Measurements from ENCODE around the gene SH3TC1. TPM values are rescaled to one million over a fixed set of nuclear protein-coding genes. Genes with fewer than 3 reads are reported as not detected.

The SH3TC1 gene
- total and polyA plus RNA-seq, 10 donors: 23.3 to 157 (median 62.0) TPM

DNA sequence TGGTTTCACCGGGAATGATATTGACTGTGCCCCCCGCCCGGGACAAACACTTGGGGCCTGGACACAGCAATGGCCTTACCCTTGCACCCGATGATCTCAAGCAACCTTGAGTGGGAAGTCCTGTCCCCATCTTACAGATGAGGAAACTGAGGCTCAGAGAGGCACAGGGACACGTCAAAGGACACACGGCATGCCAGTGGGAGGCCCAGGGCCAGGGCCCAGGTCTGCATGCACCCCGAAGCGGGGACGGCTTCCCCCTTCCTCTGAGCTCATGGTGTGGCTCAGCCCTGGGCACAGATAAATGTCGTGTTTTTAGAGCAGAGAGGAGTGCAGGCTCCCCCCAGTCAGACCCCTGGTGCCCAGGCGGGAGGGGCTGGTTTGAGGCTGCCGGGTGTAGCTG is 36.6 kb downstream of the SH3TC1 start:
- no peak overlapping the region for H3K4me3 ChIP-seq

DNA sequence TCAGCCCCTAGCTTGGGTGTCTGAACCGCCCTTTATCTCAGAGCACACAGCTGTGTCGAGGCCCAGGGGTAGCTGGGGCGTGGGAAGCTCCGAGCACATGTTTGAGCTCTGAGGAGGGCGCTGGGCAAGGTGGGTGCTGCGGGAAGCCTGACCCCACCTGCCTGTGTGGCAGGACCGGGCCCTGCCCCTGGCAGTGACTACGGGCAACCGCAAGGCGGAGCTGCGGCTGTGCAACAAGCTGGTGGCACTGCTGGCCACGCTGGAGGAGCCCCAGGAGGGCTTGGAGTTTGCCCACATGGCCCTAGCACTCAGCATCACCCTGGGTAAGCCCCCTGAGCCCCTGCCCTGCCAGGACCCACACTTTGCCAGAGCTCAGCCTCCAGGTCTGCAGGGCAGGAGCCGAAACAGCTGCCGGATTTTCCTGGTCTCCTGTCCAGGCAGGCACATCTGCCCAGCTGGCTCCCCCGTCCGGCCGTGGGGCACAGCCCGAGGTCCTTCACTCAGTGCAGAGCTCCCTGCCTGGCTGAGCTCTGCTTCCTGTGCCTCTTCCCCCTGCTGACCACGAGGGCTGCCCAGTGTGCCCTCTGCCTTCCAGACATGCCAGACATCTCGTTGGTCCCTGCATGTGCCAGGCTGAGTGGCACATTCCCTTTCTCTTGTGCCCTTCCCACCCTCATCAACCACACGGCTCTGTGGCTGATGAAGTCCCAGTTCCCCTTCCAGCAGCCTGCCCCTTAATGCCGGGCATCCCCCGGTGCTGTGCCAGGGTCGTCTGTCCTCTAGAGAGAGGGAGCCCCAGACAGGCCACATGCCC is 37.2 kb downstream of the SH3TC1 start:
- peaks cover 0 to 100% (median 82%) of the 10 kb centered on the region in 6 donors for H3K36me3 ChIP-seq
- H3K4me1 ChIP-seq: peaks cover 0 to 43% (median 20%) of the 10 kb centered on the region in 6 donors
- no peak overlapping the region for H3K27ac ChIP-seq
- DNase-seq: no peak
- H3K9me3 ChIP-seq: no peaks in the 10 kb centered on the region
- 74 to 88% (median 85%) methylated on average over 17 to 24 of the region's 24 CpGs for WGBS, 5 donors
- H3K27me3 ChIP-seq (replicated peaks in 1 of 7): no peaks in the 10 kb centered on the region
- TF ChIP-seq POLR2AphosphoS5 (IDR thresholded peaks at IDR 0.05) (peak in 1 of 3 donors; percentile 15), POLR2A (IDR thresholded peaks at IDR 0.05) (no peak)
- TF ChIP-seq, protein P1, sequence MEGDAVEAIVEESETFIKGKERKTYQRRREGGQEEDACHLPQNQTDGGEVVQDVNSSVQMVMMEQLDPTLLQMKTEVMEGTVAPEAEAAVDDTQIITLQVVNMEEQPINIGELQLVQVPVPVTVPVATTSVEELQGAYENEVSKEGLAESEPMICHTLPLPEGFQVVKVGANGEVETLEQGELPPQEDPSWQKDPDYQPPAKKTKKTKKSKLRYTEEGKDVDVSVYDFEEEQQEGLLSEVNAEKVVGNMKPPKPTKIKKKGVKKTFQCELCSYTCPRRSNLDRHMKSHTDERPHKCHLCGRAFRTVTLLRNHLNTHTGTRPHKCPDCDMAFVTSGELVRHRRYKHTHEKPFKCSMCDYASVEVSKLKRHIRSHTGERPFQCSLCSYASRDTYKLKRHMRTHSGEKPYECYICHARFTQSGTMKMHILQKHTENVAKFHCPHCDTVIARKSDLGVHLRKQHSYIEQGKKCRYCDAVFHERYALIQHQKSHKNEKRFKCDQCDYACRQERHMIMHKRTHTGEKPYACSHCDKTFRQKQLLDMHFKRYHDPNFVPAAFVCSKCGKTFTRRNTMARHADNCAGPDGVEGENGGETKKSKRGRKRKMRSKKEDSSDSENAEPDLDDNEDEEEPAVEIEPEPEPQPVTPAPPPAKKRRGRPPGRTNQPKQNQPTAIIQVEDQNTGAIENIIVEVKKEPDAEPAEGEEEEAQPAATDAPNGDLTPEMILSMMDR (IDR thresholded peaks at IDR 0.05 in 8 of 11, conservative IDR thresholded peaks at IDR 0.05 in 3 of 11): no peak
- H3K4me3 ChIP-seq: no peak overlapping the region
- intact Hi-C loops (cut with DNase I; ENCODE audit: low total_unique reads): no loop called here

More for the DNA sequence above, 36.6 kb downstream of the SH3TC1 start:
- intact Hi-C loops (cut with DNase I; ENCODE audit: low total_unique reads): no loop called here
- Histone ChIP-seq H3K27me3 (replicated peaks in 1 of 7) (no peaks in the 10 kb centered on the region), H3K27ac (no peak overlapping the region), H3K9me3 (no peaks in the 10 kb centered on the region), H3K4me1 (peaks cover 0 to 43% (median 24%) of the 10 kb centered on the region in 6 donors), H3K36me3 (peaks cover 0 to 100% (median 78%) of the 10 kb centered on the region in 6 donors)
- TF ChIP-seq POLR2AphosphoS5 (IDR thresholded peaks at IDR 0.05) (no peak), POLR2A (IDR thresholded peaks at IDR 0.05) (no peak)
- TF ChIP-seq, protein P1 (IDR thresholded peaks at IDR 0.05 in 8 of 11, conservative IDR thresholded peaks at IDR 0.05 in 3 of 11): no peak
- DNase-seq: no peak
- WGBS, 5 donors: 91 to 96% (median 93%) methylated on average over 9 to 12 of the region's 12 CpGs

DNA sequence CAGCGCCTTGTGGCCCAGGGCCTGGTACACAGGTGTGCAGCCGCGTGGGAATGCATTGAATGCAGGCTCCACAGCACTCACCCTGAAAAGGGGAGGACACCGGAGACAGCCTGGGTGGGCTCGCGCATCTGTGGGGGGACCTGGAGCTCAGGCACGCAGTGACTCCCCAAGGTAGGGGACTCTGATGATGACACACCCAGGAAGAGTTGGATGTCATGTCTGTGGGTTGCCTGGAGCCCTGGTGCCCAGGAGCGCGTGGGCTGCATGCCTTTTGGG is 37.8 kb downstream of the SH3TC1 start:
- H3K36me3 ChIP-seq: peaks cover 0 to 100% (median 83%) of the 10 kb centered on the region in 6 donors
- DNase-seq: no peak
- no peaks in the 10 kb centered on the region for H3K9me3 ChIP-seq
- TF ChIP-seq POLR2AphosphoS5 (IDR thresholded peaks at IDR 0.05): no peak
- TF ChIP-seq, protein P1 (IDR thresholded peaks at IDR 0.05 in 8 of 11, conservative IDR thresholded peaks at IDR 0.05 in 3 of 11): no peak
- TF ChIP-seq POLR2A (IDR thresholded peaks at IDR 0.05): no peak
- H3K27ac ChIP-seq: no peak overlapping the region
- intact Hi-C loops (cut with DNase I; ENCODE audit: low total_unique reads): no loop called here
- no peak overlapping the region for H3K4me3 ChIP-seq
- WGBS, 5 donors: 89 to 96% (median 92%) methylated on average over 7 to 9 of the region's 9 CpGs
- H3K4me1 ChIP-seq: peaks cover 2 to 43% (median 18%) of the 10 kb centered on the region in 6 donors
- no peaks in the 10 kb centered on the region for H3K27me3 ChIP-seq (replicated peaks in 1 of 7)

DNA sequence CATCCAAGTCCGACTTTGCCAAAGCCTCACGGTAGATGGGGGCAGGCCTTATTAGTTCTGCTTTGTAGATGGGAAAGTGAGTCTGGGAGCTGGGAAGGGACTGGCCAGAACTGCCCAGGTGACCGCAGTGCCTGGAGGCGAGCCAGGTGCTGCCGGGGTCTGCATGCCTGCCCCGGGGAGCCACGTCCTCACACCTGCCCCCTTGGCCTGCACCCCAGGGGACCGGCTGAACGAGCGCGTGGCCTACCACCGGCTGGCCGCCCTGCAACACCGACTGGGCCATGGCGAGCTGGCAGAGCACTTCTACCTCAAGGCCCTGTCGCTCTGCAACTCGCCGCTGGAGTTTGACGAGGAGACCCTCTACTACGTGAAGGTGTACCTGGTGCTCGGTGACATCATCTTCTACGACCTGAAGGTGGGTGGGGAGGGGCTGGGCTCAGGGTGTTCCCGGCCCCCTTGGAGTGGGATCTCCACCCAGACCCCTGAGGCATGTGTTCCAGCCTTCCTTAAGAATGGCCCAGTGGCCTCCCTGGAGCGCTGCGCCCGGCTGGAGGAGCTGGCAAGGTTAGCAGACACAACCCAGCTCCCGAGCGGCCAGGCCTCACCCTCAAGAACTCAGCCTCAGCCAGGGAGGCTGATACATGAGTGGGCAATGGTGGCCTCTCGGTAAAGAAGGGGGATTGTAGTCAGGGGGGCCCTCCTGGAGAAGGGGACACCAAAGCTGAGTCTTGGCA is 38.3 kb downstream of the SH3TC1 start:
- Histone ChIP-seq H3K4me3 (no peak overlapping the region), H3K4me1 (peaks cover 8 to 44% (median 24%) of the 10 kb centered on the region in 6 donors), H3K27ac (no peak overlapping the region), H3K9me3 (no peaks in the 10 kb centered on the region), H3K27me3 (replicated peaks in 1 of 7) (peaks cover 0 to 2% (median 0%) of the 10 kb centered on the region in 7 donors), H3K36me3 (peaks cover 0 to 97% (median 80%) of the 10 kb centered on the region in 6 donors)
- peak in 1 of 3 donors; percentile 25 for TF ChIP-seq POLR2AphosphoS5 (IDR thresholded peaks at IDR 0.05)
- TF ChIP-seq, protein P1 (IDR thresholded peaks at IDR 0.05 in 8 of 11, conservative IDR thresholded peaks at IDR 0.05 in 3 of 11): no peak
- intact Hi-C loops (cut with DNase I; ENCODE audit: low total_unique reads): no loop called here
- 95 to 96% (median 95%) methylated on average over 15 to 29 of the region's 29 CpGs for WGBS, 5 donors
- DNase-seq: no peak
